GM12801 (cell line): Measurements from ENCODE around the gene TNK1.

Source experiments
- TF ChIP-seq, protein P1 (sequence below): IDR thresholded peaks from one replicate; pipeline ENCODE4 v1.5.1; 2011; ENCODE audit warnings: control low read depth; ENCODE audit not compliant: insufficient read length; ENCODE audit errors: extremely low read depth

The TNK1 gene

GRCh38 chr17:7403043-7403726 lies 22.3 kb downstream of the TNK1 start:
- TF ChIP-seq, protein P1, sequence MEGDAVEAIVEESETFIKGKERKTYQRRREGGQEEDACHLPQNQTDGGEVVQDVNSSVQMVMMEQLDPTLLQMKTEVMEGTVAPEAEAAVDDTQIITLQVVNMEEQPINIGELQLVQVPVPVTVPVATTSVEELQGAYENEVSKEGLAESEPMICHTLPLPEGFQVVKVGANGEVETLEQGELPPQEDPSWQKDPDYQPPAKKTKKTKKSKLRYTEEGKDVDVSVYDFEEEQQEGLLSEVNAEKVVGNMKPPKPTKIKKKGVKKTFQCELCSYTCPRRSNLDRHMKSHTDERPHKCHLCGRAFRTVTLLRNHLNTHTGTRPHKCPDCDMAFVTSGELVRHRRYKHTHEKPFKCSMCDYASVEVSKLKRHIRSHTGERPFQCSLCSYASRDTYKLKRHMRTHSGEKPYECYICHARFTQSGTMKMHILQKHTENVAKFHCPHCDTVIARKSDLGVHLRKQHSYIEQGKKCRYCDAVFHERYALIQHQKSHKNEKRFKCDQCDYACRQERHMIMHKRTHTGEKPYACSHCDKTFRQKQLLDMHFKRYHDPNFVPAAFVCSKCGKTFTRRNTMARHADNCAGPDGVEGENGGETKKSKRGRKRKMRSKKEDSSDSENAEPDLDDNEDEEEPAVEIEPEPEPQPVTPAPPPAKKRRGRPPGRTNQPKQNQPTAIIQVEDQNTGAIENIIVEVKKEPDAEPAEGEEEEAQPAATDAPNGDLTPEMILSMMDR = no peak

DNA sequence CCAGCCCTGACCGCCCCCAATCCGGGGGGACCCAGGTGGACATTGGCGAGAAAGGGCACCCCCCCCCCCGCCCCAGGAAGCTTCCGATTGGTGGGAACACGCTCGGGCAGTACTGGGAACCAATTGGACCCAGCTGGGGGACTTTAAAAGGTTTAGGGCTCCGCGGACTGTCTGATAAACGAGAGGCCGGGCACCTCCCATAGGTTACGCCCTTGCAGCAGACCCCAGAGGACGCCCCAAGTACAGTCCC lies 22.8 kb downstream of the TNK1 start:
- TF ChIP-seq, protein P1 = no peak

- TF ChIP-seq, protein P1 = no peak
These were observed 23.3 kb downstream of the TNK1 start, which contains the start of gene TMEM256 for GRCh38 chr17:7403977-7404736. Gene TMEM256, minus strand, starts transcription at chr17:7404097. Its CDS starts 13 bp downstream, at chr17:7404084.

- TF ChIP-seq, protein P1 = no peak
These were observed 24.0 kb downstream of the TNK1 start for GRCh38 chr17:7404737-7405349.

DNA sequence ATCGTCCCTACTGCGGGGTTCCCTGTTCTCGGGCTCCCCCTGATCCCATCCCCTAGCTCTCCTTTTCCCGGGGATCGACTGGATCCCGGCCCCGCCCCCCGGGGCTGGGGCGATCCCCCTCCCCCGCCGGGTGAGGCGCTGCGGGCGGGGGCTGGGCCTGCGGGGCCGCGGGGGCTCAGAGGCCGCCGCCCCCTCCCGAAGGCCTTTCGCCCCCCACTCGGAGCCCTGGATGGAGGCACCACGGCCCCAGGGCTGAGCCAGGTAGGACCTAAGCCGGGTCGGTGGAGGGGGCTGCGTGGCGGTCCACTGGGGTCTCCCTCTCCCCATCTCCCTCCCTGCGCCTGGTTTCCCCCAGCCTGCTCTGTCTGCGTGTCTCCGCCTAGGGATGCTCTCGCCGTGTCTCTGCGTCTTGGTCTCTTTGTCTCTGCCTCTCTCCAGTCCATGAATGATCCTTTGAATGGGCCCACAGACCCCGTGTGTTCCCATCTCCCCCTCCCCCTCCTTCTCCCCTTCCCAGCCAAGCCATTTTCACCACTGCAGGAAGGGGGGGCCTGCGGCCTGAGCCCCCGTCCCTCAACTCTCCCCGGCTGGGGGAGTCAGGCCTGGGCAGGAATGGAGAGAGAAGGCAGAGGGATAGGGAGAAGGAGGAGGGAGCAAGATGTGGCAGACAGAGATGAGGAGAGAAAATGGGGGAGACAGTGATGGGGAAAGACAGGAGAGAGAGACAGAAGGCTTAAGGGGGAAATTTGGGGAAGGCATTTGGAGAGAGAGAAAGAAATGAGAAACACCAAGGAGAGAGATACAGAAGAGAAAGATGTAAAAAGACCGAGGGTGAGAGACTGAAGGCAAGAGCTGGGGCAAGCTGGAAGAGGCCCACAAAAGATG lies 24.7 kb downstream of the TNK1 start:
- TF ChIP-seq, protein P1 = no peak

DNA sequence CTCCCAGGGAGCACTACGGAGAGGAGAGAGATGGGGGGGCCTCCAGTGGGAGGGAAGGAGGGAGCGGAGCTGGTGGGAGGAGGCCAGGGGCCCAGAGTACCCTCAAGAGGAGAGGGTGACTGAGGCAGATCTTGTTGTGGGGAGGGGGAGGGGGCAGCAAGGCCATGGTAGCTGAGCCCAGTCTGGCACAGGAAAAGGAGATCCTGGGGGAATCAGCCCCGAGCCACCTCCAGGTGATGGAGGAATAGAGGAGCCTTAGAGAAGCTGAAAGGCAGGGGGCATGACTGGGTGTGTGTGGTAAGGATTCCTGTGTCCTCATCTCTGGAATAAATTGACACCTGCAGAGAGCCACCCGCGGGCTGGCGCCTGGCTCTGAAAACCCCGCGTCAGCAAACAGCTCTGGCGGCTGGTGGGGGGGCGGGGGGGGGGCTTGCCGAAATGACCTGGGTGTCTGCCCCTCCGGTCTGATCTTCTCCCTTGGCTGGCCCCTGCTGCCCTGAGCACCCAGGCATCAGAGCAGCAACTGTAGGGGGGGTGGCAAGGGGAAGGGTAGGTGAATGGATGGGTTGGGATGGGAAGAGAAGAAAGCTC lies 25.4 kb downstream of the TNK1 start:
- TF ChIP-seq, protein P1 = no peak
